A549 (cell line): Measurements from ENCODE around the gene PPP2R5E.

Experiments
- CEBPB ChIP-seq, 2 experiments: fragments of >200 bp in 1 of 2; sonication (Bioruptor Twin) in 1 of 2; formaldehyde crosslinking in 1 of 2; IDR thresholded peaks; 2 replicates each; pipeline ENCODE4 v1.6.1; 2012 to 2016
- TF ChIP-seq, protein P1 (sequence below): fragments of >200 bp; sonication (Bioruptor Twin); formaldehyde crosslinking; IDR thresholded peaks from 3 replicates; pipeline ENCODE4 v1.5.1; 2016

DNA sequence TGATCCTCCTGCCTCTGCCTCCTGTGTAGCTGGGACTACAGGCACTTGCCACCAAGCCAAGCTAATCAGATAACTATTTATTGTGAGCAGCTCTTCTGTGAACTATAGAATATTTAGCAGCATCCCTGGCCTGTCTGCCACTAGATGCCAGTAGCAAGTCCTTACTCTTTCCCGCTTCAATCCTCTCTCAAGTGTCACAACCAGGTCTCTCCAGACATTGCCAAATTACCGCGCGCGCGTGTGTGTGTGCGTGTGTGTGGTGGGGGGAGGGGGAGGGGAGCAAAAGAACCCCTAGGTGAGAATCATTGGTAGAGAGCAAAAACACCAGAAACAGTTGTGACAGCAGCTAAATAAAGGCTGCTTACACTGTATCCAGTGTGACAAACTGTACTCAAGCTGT is 49.9 kb downstream of the PPP2R5E start:
- TF ChIP-seq, protein P1, sequence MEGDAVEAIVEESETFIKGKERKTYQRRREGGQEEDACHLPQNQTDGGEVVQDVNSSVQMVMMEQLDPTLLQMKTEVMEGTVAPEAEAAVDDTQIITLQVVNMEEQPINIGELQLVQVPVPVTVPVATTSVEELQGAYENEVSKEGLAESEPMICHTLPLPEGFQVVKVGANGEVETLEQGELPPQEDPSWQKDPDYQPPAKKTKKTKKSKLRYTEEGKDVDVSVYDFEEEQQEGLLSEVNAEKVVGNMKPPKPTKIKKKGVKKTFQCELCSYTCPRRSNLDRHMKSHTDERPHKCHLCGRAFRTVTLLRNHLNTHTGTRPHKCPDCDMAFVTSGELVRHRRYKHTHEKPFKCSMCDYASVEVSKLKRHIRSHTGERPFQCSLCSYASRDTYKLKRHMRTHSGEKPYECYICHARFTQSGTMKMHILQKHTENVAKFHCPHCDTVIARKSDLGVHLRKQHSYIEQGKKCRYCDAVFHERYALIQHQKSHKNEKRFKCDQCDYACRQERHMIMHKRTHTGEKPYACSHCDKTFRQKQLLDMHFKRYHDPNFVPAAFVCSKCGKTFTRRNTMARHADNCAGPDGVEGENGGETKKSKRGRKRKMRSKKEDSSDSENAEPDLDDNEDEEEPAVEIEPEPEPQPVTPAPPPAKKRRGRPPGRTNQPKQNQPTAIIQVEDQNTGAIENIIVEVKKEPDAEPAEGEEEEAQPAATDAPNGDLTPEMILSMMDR = peak; percentile 26; the same call in 2 of the 3 replicates
- peak in 1 of 2 experiments; percentile 28; a peak in 1 of 4 replicates for TF ChIP-seq CEBPB (IDR thresholded peaks at IDR 0.05)
